Testis (tissue), 3 donors: ENCODE data around the gene SENP1. TPM values are rescaled to one million over a fixed set of nuclear protein-coding genes. Genes with fewer than 3 reads are reported as not detected.

Experiments used
- DNase-seq: peaks from one replicate; pipeline ENCODE4 v3.0.0-alpha.2; 2019
- H3K27ac ChIP-seq, 2 donors: fragments of 200-600 bp; sonication (generic); one replicate each; pipeline ENCODE4 v1.5.1; 2019
- H3K27me3 ChIP-seq: fragments of 200-600 bp; sonication (generic); one replicate; pipeline ENCODE4 v1.5.1; 2019
- H3K36me3 ChIP-seq: fragments of 200-600 bp; sonication (generic); one replicate; pipeline ENCODE4 v1.5.1; 2017; ENCODE audit warnings: low read depth; ENCODE audit errors: missing control alignments
- H3K4me1 ChIP-seq: fragments of 200-600 bp; sonication (generic); one replicate; pipeline ENCODE4 v1.5.1; 2019
- H3K4me3 ChIP-seq, 2 donors: fragments of 200-600 bp; sonication (generic); one replicate each; pipeline ENCODE4 v1.5.1; 2017 to 2019
- H3K9me3 ChIP-seq: fragments of 200-600 bp; sonication (generic); one replicate; pipeline ENCODE4 v1.5.1; 2017
- POLR2A ChIP-seq: fragments of 450-650 bp; IDR thresholded peaks from one replicate; pipeline ENCODE4 v1.6.1; 2017; ENCODE audit warnings: antibody characterized with exemption, mild to moderate bottlenecking, moderate library complexity
- WGBS, 2 donors: methylation state at CpG; one replicate each; pipeline ENCODE4 v1.1.5; 2018; 5-methylcytosine and 5-hydroxymethylcytosine counted together
- intact Hi-C: fragments of 100-400 bp; cut with DNase I; formaldehyde crosslinking; loops from one replicate; pipeline ENCODE4 v1.15.1; 2023; ENCODE audit warnings: low total_unique reads
- polyA plus RNA-seq: library from polyadenylated mRNA; stranded (reverse); fragments of 350-450 nt; fragmentation: Illumina TruSeq; extraction: RNeasy Lipid Tissue Mini Kit (QIAGEN cat#74804); gene quantifications from one replicate; pipeline ENCODE4 v1.2.3, GENCODE V29; 2014; ENCODE audit warnings: low read depth, low replicate concordance; ENCODE audit not compliant: insufficient read depth
- total RNA-seq, 2 donors: library from RNA; depleted of rRNA; stranded (reverse); fragments of >200 nt; gene quantifications; one replicate each; pipeline ENCODE4 v1.2.3, GENCODE V29; 2016
- TF ChIP-seq, protein P1 (sequence below), 3 experiments: fragments of 450-650 bp in 2 of 3; fragments of 200-600 bp in 1 of 3; sonication (generic) in 1 of 3; IDR thresholded peaks; one replicate each; pipeline ENCODE4 v1.5.1; 2016 to 2019; ENCODE audit warnings: antibody characterized with exemption in 3 of 3, mild to moderate bottlenecking in 2 of 3, moderate library complexity in 1 of 3

The SENP1 gene
- total and polyA plus RNA-seq, 3 donors from 2014 or later: 84.2 to 148 (median 105) TPM

DNA sequence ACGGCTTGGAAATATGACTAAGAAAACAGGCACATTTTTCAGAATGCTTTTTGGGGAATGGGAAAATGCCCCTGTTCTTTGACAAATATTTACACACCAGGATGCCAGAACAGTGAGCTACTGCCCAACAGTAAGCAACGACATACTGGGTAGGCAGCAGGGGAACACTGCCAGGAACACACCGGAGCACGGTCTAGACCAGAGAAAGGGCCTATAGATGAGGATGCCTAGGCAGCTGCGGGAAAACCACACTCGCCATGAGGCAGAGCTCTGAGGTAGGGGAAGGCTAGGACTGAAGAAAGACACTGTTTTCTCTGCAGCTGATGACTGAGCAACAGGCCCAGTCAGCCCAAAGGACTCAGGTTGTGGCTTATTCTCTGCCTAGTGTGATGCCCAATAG is 55.7 kb downstream of the SENP1 start:
- no peaks in the 10 kb centered on the region for H3K4me1 ChIP-seq
- DNase-seq: no peak
- no peak overlapping the region for H3K27ac ChIP-seq
- no peak overlapping the region for H3K4me3 ChIP-seq
- no peaks in the 10 kb centered on the region for H3K27me3 ChIP-seq
- no peaks in the 10 kb centered on the region for H3K9me3 ChIP-seq
- WGBS, 2 donors: 96 to 99% methylated on average over 6 of the region's 6 CpGs
- intact Hi-C loops: no loop called here
- TF ChIP-seq POLR2A: no peak
- TF ChIP-seq, protein P1, sequence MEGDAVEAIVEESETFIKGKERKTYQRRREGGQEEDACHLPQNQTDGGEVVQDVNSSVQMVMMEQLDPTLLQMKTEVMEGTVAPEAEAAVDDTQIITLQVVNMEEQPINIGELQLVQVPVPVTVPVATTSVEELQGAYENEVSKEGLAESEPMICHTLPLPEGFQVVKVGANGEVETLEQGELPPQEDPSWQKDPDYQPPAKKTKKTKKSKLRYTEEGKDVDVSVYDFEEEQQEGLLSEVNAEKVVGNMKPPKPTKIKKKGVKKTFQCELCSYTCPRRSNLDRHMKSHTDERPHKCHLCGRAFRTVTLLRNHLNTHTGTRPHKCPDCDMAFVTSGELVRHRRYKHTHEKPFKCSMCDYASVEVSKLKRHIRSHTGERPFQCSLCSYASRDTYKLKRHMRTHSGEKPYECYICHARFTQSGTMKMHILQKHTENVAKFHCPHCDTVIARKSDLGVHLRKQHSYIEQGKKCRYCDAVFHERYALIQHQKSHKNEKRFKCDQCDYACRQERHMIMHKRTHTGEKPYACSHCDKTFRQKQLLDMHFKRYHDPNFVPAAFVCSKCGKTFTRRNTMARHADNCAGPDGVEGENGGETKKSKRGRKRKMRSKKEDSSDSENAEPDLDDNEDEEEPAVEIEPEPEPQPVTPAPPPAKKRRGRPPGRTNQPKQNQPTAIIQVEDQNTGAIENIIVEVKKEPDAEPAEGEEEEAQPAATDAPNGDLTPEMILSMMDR (IDR thresholded peaks at IDR 0.05): no peak
- no peaks in the 10 kb centered on the region for H3K36me3 ChIP-seq

DNA sequence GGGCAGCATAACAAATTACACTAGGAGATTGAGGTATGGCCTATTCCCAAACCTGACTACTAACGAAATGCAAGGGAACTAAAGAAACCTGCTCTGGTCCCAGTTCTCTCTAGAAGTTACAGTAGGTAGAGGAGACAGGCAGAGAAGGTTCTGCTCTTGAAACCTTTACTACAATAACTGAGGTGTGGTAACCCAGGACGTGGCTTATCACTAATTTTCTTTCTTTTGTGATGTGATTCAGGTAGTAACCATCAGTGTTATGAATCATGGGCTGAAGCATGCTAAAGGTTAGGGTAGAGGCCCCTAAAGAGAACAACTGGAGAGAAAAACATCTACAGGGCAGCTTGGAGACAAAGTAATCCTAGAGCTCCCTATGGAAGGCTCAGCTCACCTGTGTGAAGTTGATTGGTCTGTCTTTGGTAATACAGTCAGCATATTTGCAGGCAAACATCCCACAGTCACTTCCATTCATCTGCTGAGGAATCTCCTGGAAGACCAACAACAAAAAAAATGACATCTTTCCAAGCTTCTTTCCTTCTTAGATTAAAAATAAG is 59.8 kb downstream of the SENP1 start:
- Histone ChIP-seq H3K27ac (no peak overlapping the region), H3K4me1 (no peaks in the 10 kb centered on the region), H3K27me3 (no peaks in the 10 kb centered on the region), H3K4me3 (no peak overlapping the region), H3K9me3 (no peaks in the 10 kb centered on the region), H3K36me3 (no peaks in the 10 kb centered on the region)
- intact Hi-C loops: no loop called here
- WGBS, 2 donors: 83 to 91% methylated on average over 2 of the region's 2 CpGs
- no peak for DNase-seq
- TF ChIP-seq, protein P1 (IDR thresholded peaks at IDR 0.05): no peak
- no peak for TF ChIP-seq POLR2A

DNA sequence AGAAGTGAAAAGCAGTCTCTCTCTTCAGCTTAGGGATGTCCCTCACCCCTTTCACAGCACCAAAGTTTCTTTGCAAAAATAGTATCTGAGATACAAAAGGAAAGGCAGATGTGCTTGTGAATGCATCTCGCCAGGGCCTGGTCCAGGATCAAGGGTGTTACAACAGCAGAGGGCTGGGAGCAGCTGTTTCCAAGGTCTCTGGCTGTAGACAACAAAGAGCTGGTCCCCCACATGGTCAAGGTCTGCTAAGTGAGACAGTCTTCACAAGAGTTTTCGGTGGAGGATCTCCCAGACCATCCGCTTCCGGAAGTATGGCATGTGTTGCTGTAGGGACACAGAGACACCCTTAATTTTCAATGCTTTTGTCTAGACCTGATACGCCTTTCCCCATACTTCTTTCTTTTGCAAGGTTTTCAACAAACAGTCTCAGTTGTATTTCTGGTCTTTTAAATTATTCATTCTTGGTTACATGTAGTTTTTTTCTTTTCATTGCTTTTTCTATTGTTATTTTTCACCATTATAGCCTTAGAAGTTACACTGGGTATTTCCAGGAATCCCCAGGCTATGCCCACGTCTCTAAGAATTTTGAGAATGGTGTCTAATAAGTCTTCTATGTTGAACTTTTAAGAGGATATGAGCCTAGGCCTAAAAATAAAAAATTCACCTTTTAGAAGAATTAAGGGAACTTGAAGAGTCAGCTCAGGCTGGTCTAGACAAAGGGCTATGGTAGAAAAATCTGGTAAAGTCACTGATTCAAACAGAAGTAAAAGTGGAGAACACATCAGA is 60.6 kb downstream of the SENP1 start:
- no peaks in the 10 kb centered on the region for H3K36me3 ChIP-seq
- 47 to 60% methylated on average over 6 of the region's 6 CpGs for WGBS, 2 donors
- no peak overlapping the region for H3K27ac ChIP-seq
- no peaks in the 10 kb centered on the region for H3K9me3 ChIP-seq
- peak; percentile 47 for DNase-seq
- H3K4me1 ChIP-seq: no peaks in the 10 kb centered on the region
- no peaks in the 10 kb centered on the region for H3K27me3 ChIP-seq
- intact Hi-C loops: no loop called here
- H3K4me3 ChIP-seq: no peak overlapping the region
- no peak for TF ChIP-seq POLR2A
- TF ChIP-seq, protein P1 (IDR thresholded peaks at IDR 0.05): no peak

DNA sequence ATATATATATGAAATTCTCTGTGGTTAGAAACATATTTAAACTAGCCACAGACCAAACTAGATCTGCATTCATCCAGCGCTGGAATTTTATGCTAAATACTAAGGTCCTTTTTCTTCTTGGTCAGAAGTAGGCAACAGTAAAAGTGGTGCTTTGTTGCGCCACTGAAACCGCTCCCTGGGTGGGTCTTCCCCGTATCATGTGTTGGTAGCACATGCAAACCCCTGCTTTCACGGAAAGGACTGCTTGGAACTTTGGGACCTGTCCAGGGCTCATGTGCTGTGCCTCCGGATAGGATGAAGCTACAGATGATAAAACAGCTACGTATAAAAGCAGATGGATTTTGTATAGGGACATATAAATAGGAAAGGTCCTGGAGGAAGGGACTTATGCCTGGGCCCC is 61.5 kb downstream of the SENP1 start:
- TF ChIP-seq, protein P1 (IDR thresholded peaks at IDR 0.05): no peak
- TF ChIP-seq POLR2A: no peak
- intact Hi-C loops: no loop called here
- Histone ChIP-seq H3K4me1 (no peaks in the 10 kb centered on the region), H3K27ac (no peak overlapping the region), H3K36me3 (no peaks in the 10 kb centered on the region), H3K4me3 (no peak overlapping the region), H3K9me3 (no peaks in the 10 kb centered on the region), H3K27me3 (no peaks in the 10 kb centered on the region)
- WGBS, 2 donors: 78 to 90% methylated on average over 7 of the region's 7 CpGs
- DNase-seq: no peak
